Fibroblast of skin of left quadriceps (primary cell): ENCODE results near the gene PRKAR2B.
"Not testable (repeated sequence)": the region's sequence is repeated elsewhere in the genome, so short reads cannot be mapped to it uniquely, and the experiment has no call there.

Experiments
- DNase-seq, 2 experiments: peaks; one replicate each; pipeline ENCODE4 v3.0.0-alpha.2; 2013; ENCODE audit warnings: low read depth in 2 of 2

Gene PRKAR2B

DNA sequence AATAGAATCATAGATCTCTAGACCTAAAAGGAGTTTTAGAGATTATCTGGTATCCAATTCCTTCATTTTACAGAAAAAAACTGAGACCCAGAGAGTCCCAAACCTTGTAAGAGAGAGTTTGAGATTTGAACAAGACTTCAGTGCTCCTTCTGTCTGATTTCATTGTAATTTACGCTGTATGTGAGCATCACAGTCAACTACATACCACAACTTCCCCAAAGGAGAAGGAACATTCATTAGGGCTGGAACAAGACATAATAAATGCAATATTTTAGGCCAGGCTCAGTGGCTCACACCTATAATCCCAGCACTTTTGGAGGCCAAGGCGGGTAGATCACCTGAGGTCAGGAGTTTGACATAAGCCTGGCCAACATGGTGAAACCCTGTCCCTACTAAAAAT, 17.3 kb upstream of the PRKAR2B start:
- DNase-seq: no peak

- no peak for DNase-seq
Measured at GRCh38 chr7:107029061-107029763, 15.3 kb upstream of the PRKAR2B start.

DNA sequence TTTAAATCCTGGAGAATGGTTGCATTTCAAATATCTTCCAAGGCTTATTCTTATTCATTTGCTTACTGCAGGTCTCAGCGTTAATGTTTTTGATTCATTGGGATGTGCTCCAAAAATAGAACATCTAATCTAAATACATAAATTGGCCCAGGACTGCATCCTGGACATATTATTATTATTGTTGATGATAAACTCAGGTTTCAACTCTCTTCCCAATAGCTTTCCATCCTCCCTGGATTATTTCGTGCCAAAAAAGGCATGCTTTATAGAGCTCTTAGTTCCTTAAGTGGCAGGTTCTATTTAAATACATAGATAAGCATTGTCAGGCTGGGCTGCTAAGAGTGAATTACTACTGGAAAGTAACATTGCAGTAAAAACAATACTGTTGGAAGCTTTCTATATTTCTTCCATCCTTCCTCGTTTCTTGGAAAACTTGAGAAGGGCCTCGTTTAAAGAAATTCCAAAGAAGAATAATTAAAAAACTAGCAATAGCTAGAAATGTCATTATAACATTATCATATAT, 14.7 kb upstream of the PRKAR2B start:
- no peak for DNase-seq

DNA sequence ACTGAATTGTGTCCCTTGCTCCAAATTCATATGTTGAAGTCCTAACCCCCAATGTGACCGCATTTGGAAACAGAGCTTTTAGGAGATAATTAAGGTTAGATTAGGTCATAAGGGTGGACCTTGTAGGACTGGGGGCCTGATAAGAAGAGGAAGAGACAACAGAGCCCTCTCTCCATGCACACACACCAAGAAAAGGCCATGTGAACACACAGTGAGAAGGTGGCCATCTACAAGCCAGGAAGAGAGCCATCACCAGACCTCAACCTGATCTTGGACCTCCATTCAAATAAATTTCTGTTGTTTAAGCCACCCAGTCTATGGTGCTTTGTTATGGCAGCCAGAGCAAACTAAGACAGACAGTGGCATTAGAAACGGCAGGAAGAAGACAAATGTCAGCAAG, 12.5 kb upstream of the PRKAR2B start:
- DNase-seq: no peak

- DNase-seq: no peak
Measured at GRCh38 chr7:107032720-107033438, 11.6 kb upstream of the PRKAR2B start.

DNA sequence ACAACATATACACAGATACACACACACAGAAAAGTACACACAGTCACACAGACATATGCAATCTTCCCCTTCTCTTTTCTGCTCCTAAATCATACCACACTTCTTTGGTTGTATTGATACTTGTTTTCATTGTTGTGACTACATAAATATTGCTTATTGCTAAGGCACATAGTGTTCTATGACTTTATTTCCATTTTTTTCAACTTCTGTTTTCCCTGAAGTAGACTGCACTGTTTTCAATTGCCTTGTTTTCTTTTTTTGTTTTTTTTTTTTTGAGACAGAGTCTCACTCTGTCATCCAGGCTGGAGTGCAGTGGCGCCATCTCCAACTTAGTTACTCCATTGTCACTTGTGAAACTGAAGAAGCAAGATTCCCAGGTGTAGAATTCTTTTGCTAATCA, 10.0 kb upstream of the PRKAR2B start:
- DNase-seq: no peak

DNA sequence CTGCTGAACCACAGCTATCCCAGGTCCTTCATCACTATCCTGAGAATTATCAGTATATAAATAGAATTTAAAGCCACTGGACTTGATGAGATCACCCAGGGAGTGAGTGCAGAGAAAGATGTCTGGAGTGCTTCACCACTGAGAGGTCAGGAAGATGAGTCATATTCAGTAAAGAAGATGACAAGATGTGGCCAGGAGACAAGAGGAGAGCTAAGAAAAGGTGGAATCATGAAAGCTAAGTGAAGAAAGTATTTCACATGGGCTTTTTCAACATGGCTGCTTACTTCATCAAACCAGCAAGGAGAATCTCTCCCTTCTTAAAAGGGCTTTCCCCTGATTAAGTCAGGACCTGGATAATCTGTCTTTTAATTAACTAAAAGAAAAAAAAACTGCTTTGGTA, 9.1 kb upstream of the PRKAR2B start:
- peak; percentile 58 to 61 for DNase-seq

GRCh38 chr7:107036535-107036934, 8.0 kb upstream of the PRKAR2B start:
- no peak for DNase-seq

GRCh38 chr7:107037717-107038603, 6.5 kb upstream of the PRKAR2B start:
- no peak for DNase-seq

DNA sequence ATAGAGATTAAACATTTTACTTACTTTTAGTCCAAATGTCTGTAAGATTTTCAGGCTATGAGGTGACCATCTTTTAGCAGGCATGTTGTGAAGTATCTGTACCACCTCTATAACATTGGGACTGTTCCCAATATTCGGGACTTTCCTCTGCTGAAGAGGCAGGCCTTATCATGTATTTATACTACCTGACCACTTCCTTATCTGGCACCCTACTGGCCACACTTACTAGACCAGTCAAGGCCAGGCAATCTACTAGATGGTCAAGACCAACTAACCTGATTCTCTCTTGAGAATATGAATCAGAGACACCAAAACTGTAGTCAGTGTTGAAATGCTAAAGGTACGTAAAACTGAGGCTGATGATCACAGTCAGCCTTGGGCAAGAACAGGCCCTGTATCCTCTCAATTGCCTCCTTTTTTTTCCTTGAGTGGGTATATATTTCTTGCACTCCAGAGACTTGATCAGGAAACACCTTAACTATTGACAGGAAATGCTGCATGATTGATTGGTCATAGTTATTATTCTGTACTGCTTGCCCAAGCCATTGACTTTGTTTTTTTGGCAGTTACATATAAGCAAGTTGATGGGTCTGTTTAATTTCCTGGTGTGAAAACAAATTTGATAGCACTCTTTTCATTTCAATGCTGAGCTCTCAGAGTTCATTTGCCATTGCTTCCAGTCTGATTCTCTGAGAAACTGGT, 5.2 kb upstream of the PRKAR2B start:
- DNase-seq: no peak

- DNase-seq: no peak
Measured at GRCh38 chr7:107041097-107041496, 3.4 kb upstream of the PRKAR2B start.

DNA sequence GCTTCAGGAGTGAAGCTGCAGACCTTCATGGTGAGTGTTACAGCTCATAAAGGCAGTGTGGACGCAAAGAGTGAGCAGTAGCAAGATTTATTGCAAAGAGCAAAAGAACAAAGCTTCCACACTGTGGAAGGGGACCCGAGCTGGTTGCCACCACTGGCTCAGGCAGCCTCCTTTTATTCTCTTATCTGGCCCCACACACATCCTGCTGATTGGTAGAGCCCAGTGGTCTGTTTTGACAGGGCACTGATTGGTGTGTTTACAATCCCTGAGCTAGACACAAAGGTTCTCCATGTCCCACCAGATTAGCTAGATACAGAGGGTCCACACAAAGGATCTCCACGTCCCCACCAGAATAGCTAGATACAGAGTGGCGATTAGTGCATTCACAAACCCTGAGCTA, 2.7 kb upstream of the PRKAR2B start:
- DNase-seq: not testable (repeated sequence)

GRCh38 chr7:107042326-107042910, 2.1 kb upstream of the PRKAR2B start:
- not testable (repeated sequence) for DNase-seq

- no peak for DNase-seq
Measured at GRCh38 chr7:107043491-107043890, 1.0 kb upstream of the PRKAR2B start.

DNA sequence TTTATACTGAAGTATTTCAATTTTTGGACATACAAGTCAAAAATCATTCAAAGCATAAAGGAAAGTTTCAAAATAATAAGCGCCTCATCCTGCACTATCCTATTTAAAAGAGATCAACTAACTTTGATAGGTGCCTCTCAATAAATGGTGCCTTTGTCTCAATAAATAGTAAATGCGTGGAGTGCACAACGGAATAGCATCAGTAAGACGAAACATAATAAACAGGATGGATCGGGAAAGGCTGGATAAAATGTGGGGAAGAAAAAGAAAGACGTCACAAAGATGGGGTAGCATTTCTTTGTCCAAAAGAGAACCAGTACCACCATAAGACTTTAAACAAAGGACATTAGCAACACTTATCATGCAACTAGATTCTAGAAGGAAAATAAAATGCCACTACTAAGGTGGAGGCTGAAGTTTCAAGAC, 571 bp upstream of the PRKAR2B start:
- no peak for DNase-seq

DNA sequence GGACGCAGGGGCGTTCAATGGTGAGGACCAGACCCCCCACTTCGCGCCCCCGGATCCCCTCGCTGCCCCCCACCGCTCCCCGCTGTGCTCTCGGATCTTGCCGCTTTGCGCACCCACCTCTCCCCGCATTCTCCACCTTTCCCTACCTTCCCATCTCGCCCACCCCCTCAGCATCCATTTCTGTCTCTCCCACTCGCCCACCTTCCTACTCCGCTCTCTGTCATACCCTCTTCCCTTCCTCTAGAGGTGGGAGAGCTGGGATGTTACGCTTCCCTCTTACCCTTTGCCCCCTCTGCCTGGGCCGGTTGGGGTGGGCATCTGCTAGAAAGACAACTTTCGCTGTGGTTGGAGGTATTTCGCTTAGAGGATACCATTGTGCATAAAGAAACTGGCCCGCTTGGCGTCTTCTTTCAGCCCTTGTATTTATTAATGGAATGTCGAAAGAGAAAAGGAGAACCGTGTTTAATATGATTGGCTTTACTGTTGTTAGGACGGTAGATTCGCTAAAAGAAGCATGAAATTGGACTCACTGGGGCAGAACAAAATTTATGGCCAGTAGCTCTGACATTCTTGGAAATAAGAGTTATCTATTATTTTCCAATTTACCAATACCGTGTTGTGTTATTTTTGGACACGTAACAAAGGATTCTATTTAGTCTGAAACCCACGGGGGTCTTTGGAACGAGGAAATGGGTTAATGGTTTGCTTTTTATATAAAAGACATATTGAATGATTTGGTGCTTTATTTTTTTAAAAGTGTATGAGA, 873 bp downstream of the PRKAR2B start:
- no peak for DNase-seq

- DNase-seq: peak; percentile 30 to 32
Measured at GRCh38 chr7:107045980-107046379, 1.5 kb downstream of the PRKAR2B start.

DNA sequence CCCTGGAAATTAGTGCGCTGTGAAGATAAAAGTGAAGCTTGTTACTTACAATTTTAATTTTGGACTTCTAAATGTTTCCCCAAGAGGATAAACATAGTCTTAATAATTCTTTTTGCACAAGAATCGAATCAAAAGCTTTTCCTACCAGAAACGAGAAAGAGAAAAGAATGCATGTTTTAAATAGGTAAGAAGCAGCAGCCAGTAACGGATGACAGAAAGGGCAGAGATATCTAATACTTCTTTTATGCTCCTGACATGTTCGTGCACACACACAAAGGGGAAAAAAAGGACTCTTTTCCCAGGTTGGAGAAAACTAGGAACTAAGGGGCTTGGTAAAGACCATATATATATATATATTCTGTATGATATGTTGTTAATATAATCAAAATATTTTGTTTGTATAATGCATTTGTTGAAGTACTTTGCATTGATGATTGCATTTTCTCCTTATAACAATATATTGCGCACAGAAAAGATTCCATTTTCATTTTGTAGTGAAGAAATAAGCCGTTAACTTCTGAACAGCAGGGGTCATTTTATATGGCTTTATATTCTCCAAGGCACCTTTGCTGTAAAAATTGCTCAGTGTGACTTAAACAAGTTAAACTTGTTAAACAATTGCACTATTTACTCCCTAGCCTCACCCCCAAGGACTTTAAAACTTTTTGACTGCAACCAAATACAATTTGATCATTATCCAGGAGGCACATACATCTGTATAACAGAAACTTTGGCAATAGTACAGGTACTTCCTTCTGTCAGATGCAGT, 2.2 kb downstream of the PRKAR2B start:
- DNase-seq: no peak

- DNase-seq: no peak
Measured at GRCh38 chr7:107047902-107048782, 3.6 kb downstream of the PRKAR2B start.
